Kidney (tissue), 14 donors: ENCODE data around the gene GDNF. TPM values are rescaled to one million over a fixed set of nuclear protein-coding genes. Genes with fewer than 3 reads are reported as not detected.

ENCODE experiments used
- DNase-seq, 5 donors: peaks; one replicate each; pipeline ENCODE4 v3.0.0-alpha.2; 2013 to 2020
- FAIRE-seq: peaks from 2 replicates; lab custom pipeline; 2012; peaks lifted over from hg19 to GRCh38; lab: Jason Lieb, UNC
- H3K27ac ChIP-seq, 2 donors: one replicate each; pipeline ENCODE4 v1.7.0; 2013; ENCODE audit warnings: low read depth in 2 of 2, low read length in 2 of 2, inconsistent platforms in 1 of 2
- H3K27me3 ChIP-seq: one replicate; pipeline ENCODE4 v1.7.1; 2013; ENCODE audit warnings: low read length, inconsistent platforms; ENCODE audit not compliant: control insufficient read depth, insufficient read depth
- H3K36me3 ChIP-seq, 3 donors: one replicate each; pipeline versions ENCODE4 v1.7.0 to v1.7.1; 2013; ENCODE audit warnings: low read length in 3 of 3, control low read depth in 1 of 3, inconsistent platforms in 1 of 3; ENCODE audit not compliant: insufficient read depth in 3 of 3, control insufficient read depth in 2 of 3
- H3K4me1 ChIP-seq, 3 donors: one replicate each; pipeline versions ENCODE4 v1.7.0 to v1.7.1; 2013; ENCODE audit warnings: low read length in 3 of 3, inconsistent platforms in 1 of 3, low read depth in 1 of 3; ENCODE audit not compliant: control insufficient read depth in 2 of 3, insufficient read depth in 2 of 3
- H3K4me3 ChIP-seq, 3 donors: one replicate each; pipeline versions ENCODE4 v1.7.0 to v1.8.1; 2013; ENCODE audit warnings: low read length in 3 of 3, control low read depth in 1 of 3, inconsistent platforms in 1 of 3
- H3K9ac ChIP-seq, 3 donors: one replicate each; pipeline versions ENCODE4 v1.7.0 to v1.7.1; 2013; ENCODE audit warnings: low read length in 3 of 3, control low read depth in 1 of 3, inconsistent platforms in 1 of 3
- H3K9me3 ChIP-seq, 3 donors: one replicate each; pipeline versions ENCODE4 v1.7.0 to v1.7.1; 2013; ENCODE audit warnings: low read length in 3 of 3, control low read depth in 1 of 3, inconsistent platforms in 1 of 3; ENCODE audit not compliant: control insufficient read depth in 2 of 3, insufficient read depth in 1 of 3
- intact Hi-C: fragments of 100-400 bp; cut with DNase I; formaldehyde crosslinking; loops from one replicate; pipeline ENCODE4 v1.11.1; 2022
- polyA plus RNA-seq: library from polyadenylated mRNA; stranded (reverse); fragments of 350-450 nt; fragmentation: Illumina TruSeq; extraction: RNeasy Lipid Tissue Mini Kit (QIAGEN cat#74804); gene quantifications from one replicate; pipeline ENCODE4 v1.2.3, GENCODE V29; 2014; ENCODE audit warnings: low read depth, low replicate concordance; ENCODE audit not compliant: insufficient read depth
- total RNA-seq: library from RNA; stranded (reverse); fragmentation: NEBNext Ultra II Directional; extraction: Animal tissue kit (Norgen Biotek cat#: 25700); gene quantifications from one replicate; pipeline ENCODE4 v1.2.1, GENCODE V29; 2021
- TF ChIP-seq, protein P1 (sequence below): IDR thresholded peaks from 3 replicates; pipeline ENCODE4 v1.5.1; 2012; ENCODE audit warnings: mild to moderate bottlenecking, moderate library complexity, borderline replicate concordance; ENCODE audit not compliant: insufficient read depth; ENCODE audit errors: extremely low read depth
- donor health status: control.
- donor health status: control.
- donor health status: control.
- donor health status: control.
- donor health status: control.
- donor health status: DM: yes; HTN: yes; CAD: no.
- donor health status: Normal renal cell carcinoma (clear cell type).

GDNF gene
- total and polyA plus RNA-seq, 2 donors from 2014 or later: 0.34 to 0.88 TPM

- H3K27ac ChIP-seq: no peak overlapping the region
- H3K27me3 ChIP-seq: peaks cover 6% of the 10 kb centered on the region
- peak overlapping the region in 1 of 3 donors; percentile 5 for H3K9ac ChIP-seq
Measured at GRCh38 chr5:37841203-37841602, 1.4 kb upstream of the GDNF start.

GRCh38 chr5:37840053-37841034 lies 503 bp upstream of the GDNF start:
- H3K4me1 ChIP-seq: peaks cover 0 to 20% (median 2%) of the 10 kb centered on the region in 3 donors
- TF ChIP-seq, protein P1, sequence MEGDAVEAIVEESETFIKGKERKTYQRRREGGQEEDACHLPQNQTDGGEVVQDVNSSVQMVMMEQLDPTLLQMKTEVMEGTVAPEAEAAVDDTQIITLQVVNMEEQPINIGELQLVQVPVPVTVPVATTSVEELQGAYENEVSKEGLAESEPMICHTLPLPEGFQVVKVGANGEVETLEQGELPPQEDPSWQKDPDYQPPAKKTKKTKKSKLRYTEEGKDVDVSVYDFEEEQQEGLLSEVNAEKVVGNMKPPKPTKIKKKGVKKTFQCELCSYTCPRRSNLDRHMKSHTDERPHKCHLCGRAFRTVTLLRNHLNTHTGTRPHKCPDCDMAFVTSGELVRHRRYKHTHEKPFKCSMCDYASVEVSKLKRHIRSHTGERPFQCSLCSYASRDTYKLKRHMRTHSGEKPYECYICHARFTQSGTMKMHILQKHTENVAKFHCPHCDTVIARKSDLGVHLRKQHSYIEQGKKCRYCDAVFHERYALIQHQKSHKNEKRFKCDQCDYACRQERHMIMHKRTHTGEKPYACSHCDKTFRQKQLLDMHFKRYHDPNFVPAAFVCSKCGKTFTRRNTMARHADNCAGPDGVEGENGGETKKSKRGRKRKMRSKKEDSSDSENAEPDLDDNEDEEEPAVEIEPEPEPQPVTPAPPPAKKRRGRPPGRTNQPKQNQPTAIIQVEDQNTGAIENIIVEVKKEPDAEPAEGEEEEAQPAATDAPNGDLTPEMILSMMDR: no peak
- DNase-seq: peak; percentile 73 to 86 (median 80)
- no peaks in the 10 kb centered on the region for H3K36me3 ChIP-seq
- H3K4me3 ChIP-seq: peak overlapping the region; percentile 46 to 55 (median 49)
- no peaks in the 10 kb centered on the region for H3K9me3 ChIP-seq
- no peak for FAIRE-seq
- H3K9ac ChIP-seq: peak overlapping the region in 1 of 3 donors; percentile 36
- H3K27me3 ChIP-seq: peaks cover 7% of the 10 kb centered on the region
- intact Hi-C loops: no loop called here
- no peak overlapping the region for H3K27ac ChIP-seq

More at GRCh38 chr5:37841203-37841602, 1.4 kb upstream of the GDNF start:
- Histone ChIP-seq H3K4me3 (peak overlapping the region in 2 of 3 donors; percentile 46 to 55), H3K9me3 (no peaks in the 10 kb centered on the region), H3K36me3 (no peaks in the 10 kb centered on the region), H3K4me1 (peaks cover 0 to 20% (median 2%) of the 10 kb centered on the region in 3 donors)
- intact Hi-C loops: no loop called here
- DNase-seq (peak in 3 of 5 donors; percentile 42 to 72 (median 69)), FAIRE-seq (no peak)
- TF ChIP-seq, protein P1: no peak

DNA sequence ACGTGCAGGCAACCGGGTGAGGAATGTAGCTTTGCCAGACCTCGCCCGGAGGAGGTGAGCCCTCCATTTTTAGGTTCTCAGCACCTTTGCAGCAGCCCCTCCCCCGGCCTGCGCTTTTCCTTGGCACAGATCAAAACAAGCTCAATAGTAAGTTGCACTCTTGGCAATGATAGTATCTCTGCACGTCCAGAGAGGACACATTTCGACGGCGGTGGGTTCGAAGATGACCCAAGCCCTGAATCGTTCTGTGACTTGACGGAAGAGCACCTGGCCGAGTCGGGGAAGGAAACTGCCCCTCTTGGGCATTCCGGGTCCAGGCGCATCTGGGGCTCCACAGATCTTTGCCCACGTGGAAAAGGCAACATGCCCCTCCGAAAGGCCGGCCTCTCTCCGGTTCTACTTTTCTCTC lies 904 bp downstream of the GDNF start:
- Histone ChIP-seq H3K27ac (peak overlapping the region in 1 of 2 donors; percentile 24), H3K9me3 (no peaks in the 10 kb centered on the region), H3K4me1 (peaks cover 0 to 23% (median 2%) of the 10 kb centered on the region in 3 donors), H3K27me3 (peaks cover 7% of the 10 kb centered on the region), H3K4me3 (peak overlapping the region; percentile 53 to 63 (median 56)), H3K36me3 (no peaks in the 10 kb centered on the region), H3K9ac (peak overlapping the region in 1 of 3 donors; percentile 51)
- intact Hi-C loops: loop anchor here (5.0 kb wide), 1 partner anchor 348 kb away; no protein-coding TSS in a partner anchor
- FAIRE-seq: no peak
- peak in 1 of 5 donors; percentile 66 for DNase-seq
- TF ChIP-seq, protein P1: no peak
